ENCODE data around the gene CPM.

- no peak for TF ChIP-seq CTCF (IDR thresholded peaks at IDR 0.05; ENCODE audit: low read depth, low read length)
- TF ChIP-seq MYC (IDR thresholded peaks at IDR 0.05; ENCODE audit: low read depth, low read length) = no peak
- no peak for TF ChIP-seq POLR2A (IDR thresholded peaks at IDR 0.05; ENCODE audit: extremely low read depth, insufficient read length)
- no peak for TF ChIP-seq MAX (IDR thresholded peaks at IDR 0.05; ENCODE audit: low read depth, low read length)
These were observed 28.5 kb downstream of the CPM start for GRCh38 chr12:68904351-68904962.
